UCSD-AML1 (cell line): ENCODE data around the gene MXRA7.
A peak's percentile ranks its signal among the peaks of the same experiment; 100 is the strongest.

Source experiments
- DNase-seq: peaks from one replicate; lab custom pipeline; 2025; ENCODE audit not compliant: unreplicated experiment; lab: John Stamatoyannopoulos, UW

MXRA7 gene

DNA sequence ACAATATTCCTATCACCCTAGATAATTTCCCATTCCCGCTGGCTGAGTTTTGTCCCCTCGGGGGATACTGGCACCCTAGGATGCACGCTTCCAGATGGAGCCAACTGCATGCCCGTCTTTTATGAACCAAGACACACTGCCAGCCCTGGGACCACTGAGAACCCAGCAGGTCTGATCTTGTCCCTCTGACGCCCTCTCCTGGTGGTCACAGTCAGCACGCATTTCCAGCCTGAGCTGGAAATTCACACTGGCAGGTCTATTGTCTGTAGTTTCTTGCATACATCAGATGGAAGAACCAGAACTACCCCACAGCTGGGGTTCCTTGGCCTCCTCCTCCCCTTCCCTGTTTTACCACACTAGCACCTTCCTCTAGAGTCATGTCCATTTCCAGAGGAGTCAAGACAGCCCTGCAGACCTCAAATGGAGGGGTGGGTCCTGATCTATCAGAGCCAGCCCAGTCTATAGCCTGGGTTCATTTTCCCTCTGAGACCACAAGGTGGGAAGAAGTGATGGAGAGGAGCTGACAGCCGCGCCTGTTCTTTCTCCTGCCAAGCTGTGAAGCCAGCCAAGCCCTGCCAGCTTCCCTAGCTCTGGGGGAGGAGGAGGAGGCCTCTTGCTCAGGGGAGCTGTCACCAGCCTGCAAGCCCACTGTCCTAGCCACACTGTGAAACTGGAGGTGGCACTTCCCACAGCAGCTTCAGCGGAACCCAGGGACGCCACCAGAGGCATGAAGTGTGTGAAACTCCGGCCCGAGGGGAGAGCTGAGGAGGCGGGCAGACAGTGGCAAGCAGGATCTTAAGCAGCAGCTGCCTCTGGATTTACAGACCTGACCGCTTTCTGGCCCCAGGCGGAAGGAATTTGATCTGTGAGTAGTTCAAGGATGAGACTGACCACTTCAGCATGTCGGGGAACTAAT is 29.3 kb downstream of the MXRA7 start:
- peak; percentile 65 for DNase-seq

DNA sequence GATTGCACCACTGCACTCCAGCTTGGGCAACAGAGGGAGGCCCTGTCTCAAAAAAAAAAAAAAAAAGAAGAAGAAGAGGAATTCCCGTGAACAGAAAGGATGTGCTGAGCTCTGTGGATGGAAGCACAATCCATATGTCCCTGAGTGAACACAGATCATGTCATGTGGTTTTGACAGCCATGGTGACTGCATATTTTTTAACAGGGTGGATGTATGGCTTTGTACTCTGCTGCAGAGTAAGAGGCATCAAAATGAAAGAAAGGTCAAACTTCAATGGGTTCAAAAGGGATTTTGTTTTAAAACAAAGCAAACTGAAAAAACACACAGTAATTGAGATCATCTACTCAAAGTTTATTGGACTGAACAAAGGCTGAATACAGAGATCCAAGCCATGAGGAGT is 31.5 kb downstream of the MXRA7 start:
- no peak for DNase-seq

DNA sequence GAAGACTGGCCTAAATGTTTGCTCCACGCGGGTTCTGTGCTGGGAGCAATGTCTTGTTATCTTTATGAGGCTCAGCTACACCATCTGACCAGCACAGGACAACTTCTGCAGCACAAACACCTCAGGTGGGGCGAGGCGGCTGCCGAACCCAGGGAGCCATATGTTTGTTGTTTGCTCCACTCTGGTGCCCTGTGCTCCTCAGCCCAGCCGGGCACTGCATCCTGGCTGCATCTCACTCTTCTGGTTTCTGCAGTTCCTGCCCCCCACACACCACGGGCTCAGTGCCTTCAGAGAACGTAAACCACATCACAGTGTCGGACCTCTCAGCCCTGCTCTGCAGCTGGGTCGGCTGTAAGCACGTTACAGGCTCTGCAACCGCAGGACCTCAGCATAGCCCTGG is 32.4 kb downstream of the MXRA7 start:
- DNase-seq = no peak

DNA sequence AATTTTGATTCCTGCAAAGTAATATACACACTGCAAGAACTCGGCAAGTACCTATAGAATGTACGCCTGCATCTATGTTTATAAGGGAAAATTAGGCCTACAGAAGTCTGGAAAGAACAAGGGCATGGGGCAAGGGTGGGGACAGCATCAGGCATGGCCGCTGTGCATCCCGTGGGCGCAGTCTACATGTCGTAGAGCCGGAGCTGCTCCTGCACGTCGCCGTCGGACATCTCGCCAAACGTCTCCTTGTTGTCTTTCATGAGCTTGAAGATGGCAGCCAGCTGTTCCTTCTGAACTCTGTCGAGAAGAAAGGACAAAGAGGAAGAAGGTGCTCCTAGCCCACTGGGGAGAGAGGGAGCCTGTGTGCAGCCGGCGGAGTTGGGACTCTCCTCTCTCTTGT is 33.4 kb downstream of the MXRA7 start:
- no peak for DNase-seq

DNA sequence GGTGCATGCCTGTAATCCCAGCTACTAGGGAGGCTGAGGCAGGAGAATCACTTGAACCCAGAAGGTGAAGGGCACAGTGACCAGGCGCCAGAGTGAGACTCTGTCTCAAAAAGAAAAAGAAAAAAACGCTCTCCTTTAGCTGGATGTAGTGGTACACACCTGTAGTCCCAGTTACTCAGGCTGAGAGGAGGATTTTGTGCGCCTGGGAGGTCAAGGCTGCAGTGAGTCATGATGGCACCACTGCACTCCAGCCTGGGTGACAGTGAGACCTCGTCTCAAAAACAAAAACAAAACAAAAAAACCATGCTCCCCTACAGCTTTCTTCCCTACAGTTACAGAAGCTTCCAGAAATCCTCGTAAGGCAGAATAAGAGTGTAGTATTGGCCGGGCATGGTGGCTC is 34.1 kb downstream of the MXRA7 start:
- DNase-seq = no peak

DNA sequence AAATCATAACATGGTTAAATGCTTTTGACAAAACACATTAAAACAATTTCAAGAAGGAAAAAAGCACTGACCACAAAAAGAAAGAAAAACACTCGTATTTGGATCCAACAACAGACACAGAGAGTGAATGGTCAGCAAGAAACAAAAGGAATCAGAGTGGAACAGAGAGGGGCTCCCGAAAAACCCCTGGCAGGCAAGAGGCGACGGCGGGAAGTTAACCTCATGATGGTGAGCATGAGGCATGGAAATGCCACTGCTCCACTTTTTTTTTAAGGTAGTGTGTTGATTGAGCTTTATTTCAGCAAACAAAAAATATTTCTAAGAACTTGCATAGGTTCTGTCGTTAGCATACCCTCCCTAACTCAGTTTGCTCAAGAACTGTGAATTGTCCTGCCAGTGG is 35.1 kb downstream of the MXRA7 start:
- no peak for DNase-seq

DNA sequence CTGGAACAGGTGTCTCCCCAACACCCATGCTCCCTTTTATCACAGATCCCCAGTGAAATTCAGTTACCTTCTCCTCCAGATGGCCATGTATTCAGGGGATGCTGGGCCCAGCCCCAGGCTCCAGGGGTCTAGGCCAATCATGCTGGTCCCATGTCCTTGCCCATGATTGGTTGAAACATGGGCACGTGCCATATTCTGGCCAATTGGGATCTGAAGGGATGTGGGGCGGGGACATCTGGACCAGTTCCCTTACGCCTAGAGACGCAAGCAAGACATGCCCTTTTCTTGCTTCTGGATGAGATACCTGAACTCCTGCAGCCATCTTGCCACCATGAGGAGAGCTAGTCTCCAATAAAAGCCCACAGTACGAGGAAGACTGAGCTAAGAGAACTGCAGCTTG is 36.2 kb downstream of the MXRA7 start:
- no peak for DNase-seq

DNA sequence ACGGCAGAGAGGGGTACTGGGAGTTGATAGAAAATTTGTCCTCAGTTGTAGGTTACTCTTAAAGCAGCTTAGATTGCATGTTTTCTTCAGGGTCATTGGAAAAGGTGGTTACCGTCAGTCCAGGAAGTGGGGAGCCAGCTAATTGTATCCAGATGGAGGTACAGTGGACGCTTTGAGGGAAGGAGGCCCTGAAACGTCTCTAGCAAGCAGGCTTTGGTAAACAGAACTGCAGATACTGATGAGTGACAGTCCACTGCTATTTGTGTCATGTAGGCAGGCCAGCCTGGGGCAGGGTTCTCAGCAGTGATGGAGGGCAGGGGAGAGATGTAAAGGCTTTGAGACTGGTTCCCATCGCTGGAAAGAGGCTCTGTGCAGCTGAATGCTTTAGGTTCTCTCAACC is 37.0 kb downstream of the MXRA7 start:
- no peak for DNase-seq

DNA sequence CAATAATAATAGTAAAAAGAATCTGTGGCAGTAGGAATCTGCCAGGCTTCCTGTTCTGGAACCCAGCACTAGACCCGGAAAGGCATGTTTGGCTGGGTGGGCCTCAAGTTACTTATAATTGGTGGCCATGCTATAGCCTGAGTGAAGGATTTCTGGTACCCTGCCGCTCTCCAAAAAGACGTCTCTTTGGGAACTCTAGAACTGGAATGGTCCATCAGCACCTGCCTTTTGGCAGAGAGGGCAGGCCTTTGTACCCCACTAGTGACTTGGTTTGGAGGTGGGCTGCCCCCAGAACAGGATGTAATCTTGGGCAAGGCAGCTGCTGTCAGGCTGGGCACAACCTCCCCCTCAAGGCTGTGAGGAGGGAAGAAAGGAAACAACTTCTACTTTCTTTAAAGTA is 37.9 kb downstream of the MXRA7 start:
- DNase-seq = no peak

DNA sequence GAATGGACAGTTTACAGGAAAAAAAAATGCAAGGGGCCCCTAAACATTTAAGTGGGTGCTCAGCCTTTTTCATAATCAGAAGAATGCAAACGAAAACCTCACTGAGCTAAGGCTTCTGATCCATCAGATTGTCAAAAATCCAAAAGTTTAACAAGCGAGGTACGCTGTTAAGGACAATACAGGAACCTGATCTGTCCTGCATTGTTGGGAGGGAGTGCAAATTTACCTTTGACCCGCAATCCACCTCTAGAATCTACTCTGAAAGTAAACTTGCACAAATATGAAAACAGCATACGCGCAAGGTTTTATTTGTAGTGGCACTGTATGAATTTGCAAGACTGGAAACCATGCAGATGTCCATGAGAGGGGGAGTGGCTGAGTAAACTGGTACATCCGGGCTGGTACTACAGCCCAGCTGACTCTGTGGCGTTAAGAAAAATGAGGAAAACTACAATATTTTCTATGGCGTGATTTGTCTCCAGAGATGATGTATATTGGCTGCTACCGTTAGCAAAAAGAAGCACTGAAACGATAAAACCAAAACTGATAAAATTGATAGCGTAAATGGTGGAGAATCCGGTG is 38.4 kb downstream of the MXRA7 start:
- DNase-seq = no peak

DNA sequence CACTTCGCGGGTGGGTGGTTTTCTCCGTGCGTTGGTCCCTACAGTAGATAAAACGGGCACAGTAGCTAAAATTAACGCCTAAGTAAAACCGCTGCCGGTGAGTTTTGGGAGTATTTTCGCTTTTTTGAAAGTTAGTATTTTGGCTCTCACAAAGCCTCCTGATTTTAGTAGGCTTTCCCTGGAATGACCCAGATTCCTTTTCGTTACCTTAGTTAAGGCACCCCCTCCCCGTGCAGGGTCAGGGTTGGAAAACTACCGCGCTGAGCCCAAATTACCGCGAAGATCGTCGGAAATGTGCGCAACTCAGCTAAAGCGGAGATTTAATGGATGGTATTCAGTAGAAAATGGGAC is 38.9 kb downstream of the MXRA7 start:
- DNase-seq = no peak

DNA sequence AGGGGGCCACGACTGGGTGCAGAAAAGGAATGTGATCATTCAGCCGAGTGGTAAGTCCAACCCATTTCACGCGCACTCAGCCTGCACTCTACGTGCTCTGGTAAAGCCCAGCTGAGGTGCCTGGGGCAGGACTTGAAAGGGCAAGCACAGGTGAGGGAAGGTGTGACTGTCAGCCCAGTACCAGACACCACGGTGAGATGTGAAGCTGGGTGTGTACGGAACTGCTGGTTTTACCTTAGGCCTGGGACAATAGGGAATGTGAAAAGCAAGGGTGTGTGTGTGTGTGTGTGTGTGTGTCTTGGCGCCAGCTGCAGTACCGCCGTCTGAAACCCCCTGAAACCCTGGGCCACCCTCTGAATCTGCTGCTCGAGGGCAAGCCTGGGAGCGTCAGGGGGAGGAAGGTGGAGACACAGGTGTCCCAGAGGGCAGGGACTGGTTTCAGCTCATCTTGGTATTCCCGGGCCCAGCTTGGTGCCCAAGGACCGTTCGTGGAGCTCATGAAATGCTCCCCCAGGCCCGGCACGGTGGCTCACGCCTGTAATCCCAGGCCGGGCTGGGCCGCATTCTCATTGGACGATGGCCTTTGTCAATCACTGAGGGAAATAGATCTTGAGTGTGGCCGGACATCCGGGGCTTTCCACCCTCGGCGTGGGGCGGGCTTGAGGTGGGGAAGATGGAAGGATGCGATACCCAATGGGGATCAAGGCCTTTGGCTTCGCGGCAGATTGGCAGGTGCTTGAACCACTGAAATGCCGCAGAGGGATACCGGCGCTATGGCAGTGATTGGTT is 39.4 kb downstream of the MXRA7 start:
- DNase-seq = peak; percentile 99

DNA sequence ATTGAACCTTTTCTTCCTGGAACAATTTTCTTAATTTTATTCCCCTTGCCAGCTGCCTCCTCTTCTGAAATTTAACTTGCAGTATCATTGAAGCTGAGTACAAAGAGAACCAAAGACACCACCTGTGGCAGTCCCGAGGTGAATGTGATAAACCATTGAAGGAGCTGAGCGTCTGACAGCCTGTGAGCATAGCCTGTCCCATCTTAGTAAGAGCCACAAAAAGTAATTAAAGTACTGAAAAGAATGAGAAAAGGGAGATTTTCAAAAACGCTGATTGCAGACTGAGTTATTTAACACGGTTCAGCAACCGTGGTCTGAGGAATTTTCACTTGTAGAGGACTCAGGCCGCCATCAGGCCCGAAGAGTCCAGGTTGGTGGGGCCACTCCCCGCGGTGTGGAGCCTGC is 40.0 kb downstream of the MXRA7 start:
- DNase-seq = no peak

DNA sequence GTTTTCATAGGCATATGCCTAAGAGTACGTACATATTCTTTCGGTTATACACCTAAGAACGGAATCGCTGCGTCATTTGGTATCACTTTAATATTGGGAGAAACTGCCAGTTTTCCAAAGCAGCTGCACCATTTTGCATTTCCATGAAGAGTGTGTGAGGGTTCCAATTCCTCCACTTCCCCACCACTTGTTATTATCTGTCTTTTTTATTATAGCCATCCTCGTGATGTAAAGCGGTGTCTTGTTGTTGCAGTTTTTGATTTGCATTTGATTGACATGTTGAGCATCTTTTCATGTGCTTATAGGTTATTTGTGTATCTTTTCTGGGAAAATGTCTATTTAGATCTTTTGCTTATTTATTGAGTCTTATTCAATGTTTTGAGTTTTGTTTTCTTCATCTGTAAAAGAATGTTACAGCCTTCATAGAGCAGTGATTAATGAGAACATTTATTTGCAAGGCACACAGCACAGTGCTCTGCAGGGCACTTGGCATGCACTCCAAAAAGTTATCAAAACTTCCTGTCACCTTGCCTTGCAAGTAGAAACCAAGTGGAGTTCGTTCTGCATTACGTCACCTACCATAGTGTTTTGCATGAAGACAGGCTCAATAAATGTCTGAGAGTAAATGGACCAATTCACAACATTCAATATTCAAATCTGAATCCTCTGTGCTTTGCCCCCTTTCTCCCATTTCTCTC is 40.6 kb downstream of the MXRA7 start:
- DNase-seq = no peak

DNA sequence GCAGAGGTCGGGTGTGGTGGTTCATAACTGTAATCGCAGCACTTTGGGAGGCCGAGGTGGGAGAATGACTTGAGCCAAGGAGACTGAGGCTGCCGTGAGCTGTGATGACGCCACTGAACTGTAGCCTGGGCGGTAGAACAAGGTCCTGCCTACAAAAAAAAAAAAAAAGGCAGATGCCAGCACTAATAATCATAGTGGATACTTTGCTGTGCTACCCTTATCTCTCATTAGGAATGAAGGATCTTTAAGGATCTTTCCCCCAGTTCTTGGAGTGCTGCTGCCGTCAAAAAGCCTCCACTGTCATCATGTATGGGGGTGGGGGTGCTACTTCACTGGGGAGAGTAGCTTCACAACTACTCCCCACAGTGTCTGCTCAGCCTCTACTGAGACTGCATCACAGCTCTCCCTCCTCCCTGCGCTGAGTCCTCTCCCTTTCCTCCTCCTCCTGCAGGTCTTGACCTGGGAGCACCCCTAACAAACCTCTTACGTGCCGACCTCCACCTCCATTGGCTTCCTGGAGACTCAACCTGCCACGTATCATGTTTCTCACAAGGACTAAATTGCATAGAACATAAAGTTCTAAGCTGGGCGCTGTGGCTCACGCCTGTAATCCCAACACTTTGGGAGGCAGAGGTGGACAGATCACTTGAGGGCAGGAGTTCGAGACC is 42.8 kb downstream of the MXRA7 start:
- no peak for DNase-seq

DNA sequence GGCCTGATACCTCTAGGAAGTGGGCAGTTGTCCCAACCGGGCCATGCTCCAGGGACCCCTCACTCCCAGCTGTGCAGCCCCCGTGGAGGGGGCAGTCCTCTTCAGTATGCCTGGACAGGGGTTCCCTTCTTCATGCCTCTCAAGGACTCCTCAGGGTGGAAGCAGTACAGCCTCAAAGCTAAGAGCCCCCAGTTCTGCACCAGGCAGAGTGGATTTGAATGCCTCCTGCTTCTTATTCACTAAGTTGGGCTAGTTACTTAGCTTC is 43.3 kb downstream of the MXRA7 start:
- no peak for DNase-seq

DNA sequence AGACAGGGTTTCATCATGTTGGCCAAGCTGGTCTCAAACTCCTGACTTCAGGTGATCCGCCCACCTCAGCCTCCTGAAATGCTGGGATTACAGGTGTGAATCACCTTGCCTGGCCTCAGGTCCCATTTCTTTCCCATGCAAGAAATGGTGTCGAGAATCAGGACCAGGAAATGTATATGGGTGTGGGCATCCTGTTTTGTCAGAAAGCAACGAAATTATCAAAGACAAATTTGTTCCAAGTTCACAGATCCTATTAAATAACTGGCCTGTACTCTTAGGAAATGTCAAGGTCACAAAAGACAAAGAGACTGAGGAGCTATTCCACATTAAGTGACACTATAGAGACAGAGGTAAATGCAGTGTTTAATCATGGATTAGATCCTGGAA is 50.1 kb downstream of the MXRA7 start:
- no peak for DNase-seq

DNA sequence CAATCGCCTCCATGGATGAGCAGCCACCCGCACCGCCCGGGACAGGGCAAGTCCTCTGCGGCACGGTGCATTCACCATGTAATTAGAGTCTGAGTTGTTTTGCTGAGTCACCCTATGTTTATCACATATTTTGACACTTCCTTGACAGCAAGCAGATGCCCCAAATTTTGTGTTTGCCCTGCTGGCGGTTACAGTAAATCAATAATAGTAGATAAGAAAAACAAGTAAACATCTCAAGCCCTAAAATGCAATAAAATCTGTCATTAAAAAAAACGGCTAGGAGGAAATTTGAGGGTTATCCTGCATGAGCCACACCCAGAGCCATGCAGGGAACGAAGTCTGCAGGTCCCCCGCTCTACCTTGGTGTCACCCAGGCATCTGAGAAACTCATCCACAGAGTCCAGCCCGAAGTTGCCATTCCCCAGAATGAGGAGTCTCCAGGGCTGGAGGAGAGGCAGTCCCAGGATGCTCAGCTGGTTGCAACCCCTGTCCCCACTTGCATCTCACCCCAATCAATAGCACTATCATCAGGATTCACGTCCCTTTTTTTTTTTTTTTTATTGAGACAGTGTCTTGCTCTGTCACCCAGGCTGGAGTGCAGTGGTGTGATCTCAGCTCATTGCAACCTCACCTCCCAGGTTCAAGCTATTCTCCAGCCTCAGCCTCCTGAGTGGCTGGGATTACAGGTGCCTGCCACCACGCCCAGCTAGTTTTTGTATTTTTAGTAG is 50.7 kb downstream of the MXRA7 start:
- DNase-seq = no peak

DNA sequence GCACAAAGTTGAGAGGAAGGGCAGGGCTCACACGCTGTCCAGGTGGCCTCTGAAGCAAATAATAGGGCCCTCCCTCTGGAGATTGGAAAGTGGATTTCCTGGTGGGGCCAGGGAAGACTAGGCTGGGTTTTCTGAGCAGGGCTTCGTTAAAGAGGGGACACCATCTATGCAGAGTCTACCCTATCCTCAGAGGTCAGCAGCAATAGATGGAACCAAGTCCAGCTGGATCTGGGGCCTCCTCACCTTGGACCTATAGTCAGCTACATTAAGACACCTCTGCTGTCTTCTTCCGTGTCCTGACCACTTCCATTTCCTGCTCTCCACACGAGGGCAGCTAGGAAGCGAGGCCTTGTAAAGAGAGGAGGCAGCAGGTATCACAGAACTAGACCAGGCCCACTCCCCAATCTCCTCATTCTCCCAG is 52.5 kb downstream of the MXRA7 start:
- DNase-seq = no peak

DNA sequence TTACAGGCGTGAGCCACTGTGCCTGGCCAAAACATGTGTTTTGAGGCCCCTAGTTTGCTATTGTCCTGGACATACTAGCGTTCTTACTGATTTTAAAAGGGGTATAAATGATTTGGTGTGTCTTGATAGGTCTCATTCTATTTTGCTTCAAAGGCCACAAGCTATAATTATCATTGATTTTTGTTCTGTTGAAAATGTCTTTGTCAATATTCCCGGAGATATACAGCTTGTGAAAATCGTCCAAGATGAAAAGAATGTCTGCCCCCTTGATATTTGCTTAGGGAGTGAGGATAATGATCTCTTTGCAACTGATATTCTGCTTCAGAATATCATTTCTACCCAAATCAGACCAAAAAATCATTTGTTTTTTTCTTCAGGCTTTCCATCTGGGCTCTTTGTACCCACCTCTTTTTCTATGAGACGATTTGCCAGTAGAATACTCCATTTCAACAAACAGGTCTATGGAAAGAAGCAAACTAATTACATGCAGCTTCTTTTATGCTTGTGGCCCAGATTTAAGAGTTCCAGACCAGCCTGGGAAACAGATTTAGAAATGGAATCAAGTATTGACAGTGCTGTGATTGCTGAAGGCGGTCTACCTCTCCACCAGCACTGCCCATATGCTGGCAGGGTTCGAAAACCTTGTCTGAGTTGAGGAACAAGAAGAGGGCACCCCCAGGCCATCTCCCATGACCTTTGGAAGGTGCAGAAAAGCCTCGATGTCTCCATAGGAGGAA is 53.1 kb downstream of the MXRA7 start:
- no peak for DNase-seq
